ENCODE data around the gene LAX1.

LAX1 gene

GRCh38 chr1:203818399-203818798 is 53.4 kb downstream of the LAX1 start:
- DNase-seq = no peak

- no peak for DNase-seq
Measured at GRCh38 chr1:203823306-203823705, 58.3 kb downstream of the LAX1 start.

Measured in stimulated activated CD4-positive, alpha-beta T cell treated with anti-CD3 and anti-CD28 coated beads, Interleukin-4, amount 100 ng/mL, for 4 hours (primary cell).